Kidney (tissue), 14 donors: Measurements from ENCODE around the gene ARHGAP26. TPM values are rescaled to one million over a fixed set of nuclear protein-coding genes. Genes with fewer than 3 reads are reported as not detected.

Experiments used
- DNase-seq, 5 donors: peaks; one replicate each; pipeline ENCODE4 v3.0.0-alpha.2; 2013 to 2020
- FAIRE-seq: peaks from 2 replicates; lab custom pipeline; 2012; peaks lifted over from hg19 to GRCh38; lab: Jason Lieb, UNC
- H3K27ac ChIP-seq, 2 donors: one replicate each; pipeline ENCODE4 v1.7.0; 2013; ENCODE audit warnings: low read depth in 2 of 2, low read length in 2 of 2, inconsistent platforms in 1 of 2
- H3K27me3 ChIP-seq: one replicate; pipeline ENCODE4 v1.7.1; 2013; ENCODE audit warnings: low read length, inconsistent platforms; ENCODE audit not compliant: control insufficient read depth, insufficient read depth
- H3K36me3 ChIP-seq, 3 donors: one replicate each; pipeline versions ENCODE4 v1.7.0 to v1.7.1; 2013; ENCODE audit warnings: low read length in 3 of 3, control low read depth in 1 of 3, inconsistent platforms in 1 of 3; ENCODE audit not compliant: insufficient read depth in 3 of 3, control insufficient read depth in 2 of 3
- H3K4me1 ChIP-seq, 3 donors: one replicate each; pipeline versions ENCODE4 v1.7.0 to v1.7.1; 2013; ENCODE audit warnings: low read length in 3 of 3, inconsistent platforms in 1 of 3, low read depth in 1 of 3; ENCODE audit not compliant: control insufficient read depth in 2 of 3, insufficient read depth in 2 of 3
- H3K4me3 ChIP-seq, 3 donors: one replicate each; pipeline versions ENCODE4 v1.7.0 to v1.8.1; 2013; ENCODE audit warnings: low read length in 3 of 3, control low read depth in 1 of 3, inconsistent platforms in 1 of 3
- H3K9ac ChIP-seq, 3 donors: one replicate each; pipeline versions ENCODE4 v1.7.0 to v1.7.1; 2013; ENCODE audit warnings: low read length in 3 of 3, control low read depth in 1 of 3, inconsistent platforms in 1 of 3
- H3K9me3 ChIP-seq, 3 donors: one replicate each; pipeline versions ENCODE4 v1.7.0 to v1.7.1; 2013; ENCODE audit warnings: low read length in 3 of 3, control low read depth in 1 of 3, inconsistent platforms in 1 of 3; ENCODE audit not compliant: control insufficient read depth in 2 of 3, insufficient read depth in 1 of 3
- CTCF ChIP-seq: IDR thresholded peaks from 3 replicates; pipeline ENCODE4 v1.5.1; 2012; ENCODE audit warnings: mild to moderate bottlenecking, moderate library complexity, borderline replicate concordance; ENCODE audit not compliant: insufficient read depth; ENCODE audit errors: extremely low read depth
- intact Hi-C: fragments of 100-400 bp; cut with DNase I; formaldehyde crosslinking; loops from one replicate; pipeline ENCODE4 v1.11.1; 2022
- polyA plus RNA-seq: library from polyadenylated mRNA; stranded (reverse); fragments of 350-450 nt; fragmentation: Illumina TruSeq; extraction: RNeasy Lipid Tissue Mini Kit (QIAGEN cat#74804); gene quantifications from one replicate; pipeline ENCODE4 v1.2.3, GENCODE V29; 2014; ENCODE audit warnings: low read depth, low replicate concordance; ENCODE audit not compliant: insufficient read depth
- total RNA-seq: library from RNA; stranded (reverse); fragmentation: NEBNext Ultra II Directional; extraction: Animal tissue kit (Norgen Biotek cat#: 25700); gene quantifications from one replicate; pipeline ENCODE4 v1.2.1, GENCODE V29; 2021
- donor health status: control.
- donor health status: control.
- donor health status: control.
- donor health status: control.
- donor health status: control.
- donor health status: DM: yes; HTN: yes; CAD: no.
- donor health status: Normal renal cell carcinoma (clear cell type).

ARHGAP26 gene
- total and polyA plus RNA-seq, 2 donors from 2014 or later = 2.5 to 85.7 TPM

DNA sequence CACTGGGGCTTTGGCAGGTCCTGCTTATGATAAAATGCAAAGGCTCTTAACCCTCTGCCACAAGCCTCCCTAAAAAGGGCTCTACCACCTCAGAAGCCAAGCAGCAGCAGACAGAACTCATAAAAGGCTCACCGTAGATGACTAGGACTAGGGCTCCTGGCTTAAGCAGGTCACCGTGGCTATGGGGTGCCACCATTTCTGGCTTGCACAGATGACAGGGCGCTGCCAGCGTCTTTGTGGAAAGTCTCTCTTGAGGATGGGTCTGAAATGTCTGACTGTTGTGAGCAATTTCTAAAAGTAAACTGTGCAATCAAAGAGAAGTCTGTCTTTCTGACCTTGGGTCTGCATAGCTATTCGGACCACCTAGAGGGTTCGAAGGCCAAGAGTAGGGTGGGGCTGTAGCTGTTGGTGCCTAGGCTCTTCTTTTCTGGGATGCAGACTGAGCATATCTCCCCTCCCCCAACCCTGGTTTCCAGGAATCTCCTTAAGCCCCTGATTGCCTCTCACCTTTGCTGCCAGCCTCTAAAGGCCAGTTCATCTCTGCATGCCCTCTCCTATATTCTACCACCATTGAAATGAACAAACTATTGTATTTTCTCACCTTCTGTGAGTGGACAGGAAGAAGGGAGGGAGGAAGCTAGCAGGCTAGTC is 307.4 kb downstream of the ARHGAP26 start:
- H3K9ac ChIP-seq = no peak overlapping the region
- peaks cover 0 to 5% (median 0%) of the 10 kb centered on the region in 3 donors for H3K4me1 ChIP-seq
- no peaks in the 10 kb centered on the region for H3K36me3 ChIP-seq
- FAIRE-seq (no peak), DNase-seq (no peak)
- H3K27me3 ChIP-seq = no peaks in the 10 kb centered on the region
- H3K9me3 ChIP-seq = no peaks in the 10 kb centered on the region
- TF ChIP-seq CTCF = no peak
- H3K27ac ChIP-seq = no peak overlapping the region
- H3K4me3 ChIP-seq = no peak overlapping the region
- intact Hi-C loops = no loop called here

GRCh38 chr5:143078313-143078712 is 308.1 kb downstream of the ARHGAP26 start:
- no peaks in the 10 kb centered on the region for H3K9me3 ChIP-seq
- FAIRE-seq (no peak), DNase-seq (peak in 2 of 5 donors; percentile 24 to 47)
- H3K4me3 ChIP-seq = no peak overlapping the region
- no peaks in the 10 kb centered on the region for H3K27me3 ChIP-seq
- intact Hi-C loops = no loop called here
- peaks cover 0 to 5% (median 0%) of the 10 kb centered on the region in 3 donors for H3K4me1 ChIP-seq
- TF ChIP-seq CTCF = no peak
- no peaks in the 10 kb centered on the region for H3K36me3 ChIP-seq
- H3K9ac ChIP-seq = no peak overlapping the region
- no peak overlapping the region for H3K27ac ChIP-seq

- Histone ChIP-seq H3K36me3 (no peaks in the 10 kb centered on the region), H3K27ac (no peak overlapping the region), H3K4me3 (no peak overlapping the region), H3K9ac (no peak overlapping the region), H3K27me3 (no peaks in the 10 kb centered on the region), H3K4me1 (peaks cover 0 to 5% (median 0%) of the 10 kb centered on the region in 3 donors), H3K9me3 (no peaks in the 10 kb centered on the region)
- no peak for FAIRE-seq
- intact Hi-C loops = no loop called here
- no peak for TF ChIP-seq CTCF
- DNase-seq = no peak
These were observed 308.8 kb downstream of the ARHGAP26 start for GRCh38 chr5:143078971-143079370.
